Forelimb muscle (tissue), 1 donor: ENCODE measurements around the gene SPIC. TPM values are rescaled to one million over a fixed set of nuclear protein-coding genes. Genes with fewer than 3 reads are reported as not detected.

Source experiments
- DNase-seq: peaks from one replicate; pipeline ENCODE4 v3.0.0-alpha.2; 2013; ENCODE audit warnings: low read depth
- polyA plus RNA-seq: library from polyadenylated mRNA; unstranded; fragments of 120-200 nt; gene quantifications from one replicate; pipeline ENCODE4 v1.2.1, GENCODE V29; 2013; ENCODE audit not compliant: insufficient read length

SPIC gene
- polyA plus RNA-seq, 1 donor, result not detected

DNA sequence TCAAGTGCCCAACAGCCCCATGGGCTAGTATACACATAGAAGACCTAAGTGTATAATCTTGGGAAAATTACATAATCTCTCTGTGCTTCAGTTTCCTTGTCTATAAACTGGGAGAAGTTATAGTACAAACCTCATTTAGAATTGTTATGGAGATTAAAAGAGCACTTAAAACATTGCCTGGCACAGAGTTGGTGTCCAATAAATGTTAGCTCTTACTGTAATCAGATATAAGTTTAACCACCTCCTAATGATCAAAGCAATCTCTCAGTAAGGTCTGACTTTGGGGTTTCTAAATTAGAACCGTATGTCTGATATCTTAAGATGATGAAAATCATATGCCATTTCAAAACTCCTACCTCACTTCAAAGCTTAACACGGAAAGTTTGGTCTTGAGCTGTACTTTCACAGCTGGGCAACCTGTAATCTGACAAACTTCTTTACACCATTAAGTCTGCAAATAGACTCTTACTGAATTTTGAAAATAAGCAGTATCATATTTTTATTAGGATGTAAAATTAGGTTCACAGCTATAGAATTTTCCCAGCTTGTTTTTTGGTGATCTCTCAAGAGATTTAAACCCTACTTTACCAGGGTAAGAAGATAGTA lies 61.0 kb downstream of the SPIC start:
- no peak for DNase-seq

Other genes with a start within 250 kb of the SPIC start
- gene UTP20, start 195.2 kb upstream of the SPIC start, polyA plus RNA-seq, result 12.4 TPM
- 75.4 TPM for gene ARL1, start 67.6 kb upstream of the SPIC start, polyA plus RNA-seq
- 3,952 TPM for gene MYBPC1, start 119.6 kb downstream of the SPIC start, polyA plus RNA-seq
- gene CHPT1, start 222.3 kb downstream of the SPIC start, polyA plus RNA-seq, result 26.4 TPM